Stimulated activated CD4-positive, alpha-beta T cell treated with anti-CD3 and anti-CD28 coated beads, Interleukin-15, amount 100 ng/mL, for 1 hour (primary cell): ENCODE measurements around the gene SPC24.
"Not testable (repeated sequence)": the region's sequence is repeated elsewhere in the genome, so short reads cannot be mapped to it uniquely, and the experiment has no call there.

Experiments used
- DNase-seq, 2 donors: peaks; one replicate each; pipeline ENCODE4 v3.0.0-alpha.2; 2020; ENCODE audit warnings: low read depth in 1 of 2, low spot score in 1 of 2

SPC24 gene

DNA sequence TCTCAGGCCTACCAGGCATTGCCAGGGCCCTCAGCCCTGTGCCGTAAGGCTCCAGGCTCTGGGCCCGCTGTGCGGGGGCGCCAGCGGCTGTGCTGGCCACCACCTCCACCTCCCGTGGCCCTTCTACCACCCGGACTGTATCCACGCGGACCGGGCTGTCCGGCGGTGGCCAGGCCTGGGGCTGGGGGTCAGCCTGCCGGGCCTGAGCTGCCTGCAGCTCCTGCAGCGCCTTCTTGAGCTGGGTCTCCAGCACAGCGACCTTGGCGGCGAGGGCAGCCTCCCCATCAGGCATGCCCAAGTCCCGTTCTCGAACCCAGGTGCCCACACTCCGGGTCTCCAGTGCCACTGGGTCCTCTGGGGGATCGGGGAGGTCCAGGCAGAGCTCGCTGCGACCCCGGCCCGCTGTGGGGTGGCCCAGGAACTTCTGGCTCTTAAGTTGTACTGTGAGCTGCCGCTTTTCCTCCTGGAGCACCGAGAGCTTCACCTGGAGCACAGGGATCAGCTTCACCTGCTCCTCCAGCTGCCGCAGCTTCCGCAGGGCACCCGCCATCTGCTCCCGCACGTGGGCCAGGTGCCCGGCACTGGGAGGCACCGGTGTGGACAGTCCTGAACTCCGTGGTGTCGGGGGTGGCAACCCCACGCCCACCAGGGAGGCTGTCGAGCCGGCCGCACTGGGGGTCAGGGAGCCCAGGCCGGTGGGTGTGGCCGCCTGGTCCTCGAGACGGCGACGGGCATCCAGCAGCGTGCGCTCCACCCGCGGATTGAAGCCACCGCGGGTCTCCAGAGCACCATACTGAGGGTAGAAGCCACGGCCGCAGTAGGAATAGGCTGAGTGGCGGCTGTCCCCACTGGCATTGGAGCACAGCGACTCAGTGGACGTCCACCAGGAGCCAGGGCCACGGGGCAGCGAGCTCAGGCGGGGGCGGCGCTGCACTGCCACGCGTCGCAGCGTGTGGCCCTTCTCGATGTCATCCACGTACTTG lies 37.7 kb upstream of the SPC24 start:
- DNase-seq, result no peak

DNA sequence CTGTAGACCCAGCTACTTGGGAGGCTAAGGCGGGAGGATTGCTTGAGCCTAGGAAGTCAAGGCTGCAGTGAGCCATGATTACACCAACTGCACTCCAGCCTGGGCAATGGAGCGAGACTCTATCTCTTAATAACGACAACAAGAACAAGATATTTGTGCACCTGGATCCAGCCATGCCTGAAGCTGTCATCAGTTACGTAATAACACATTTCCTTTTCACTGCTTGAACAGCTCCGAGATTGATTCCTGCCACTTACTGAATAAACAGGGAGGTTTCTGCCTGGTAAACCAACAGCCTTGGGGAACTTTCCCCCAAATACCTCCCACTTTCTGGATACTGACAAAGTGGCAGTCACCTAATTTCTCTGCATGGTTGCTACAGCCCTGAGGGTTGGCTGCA lies 36.4 kb upstream of the SPC24 start:
- no peak for DNase-seq

DNA sequence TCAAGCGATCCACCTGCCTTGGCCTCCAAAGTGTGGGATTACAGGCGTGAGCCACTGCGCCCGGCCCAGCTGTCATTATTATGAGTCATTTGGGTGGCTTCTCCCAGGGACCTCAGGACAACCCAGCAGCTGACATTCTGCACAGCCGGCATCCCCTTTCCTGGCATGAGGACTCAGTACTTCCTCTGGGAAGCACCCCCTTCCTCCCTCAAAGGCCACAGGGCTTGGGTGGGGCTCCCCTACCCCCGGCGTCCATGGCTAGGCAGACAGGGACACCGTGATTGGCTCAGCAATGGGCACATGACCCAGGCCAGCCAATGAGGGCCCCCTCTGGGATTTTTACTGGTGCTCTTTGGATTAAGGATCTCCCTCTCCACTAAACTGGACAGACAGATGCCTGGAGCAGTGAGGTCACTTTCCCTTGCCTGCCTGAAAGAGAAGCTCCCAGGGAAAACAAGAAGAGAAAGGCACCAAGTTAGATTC lies 35.7 kb upstream of the SPC24 start:
- no peak for DNase-seq

DNA sequence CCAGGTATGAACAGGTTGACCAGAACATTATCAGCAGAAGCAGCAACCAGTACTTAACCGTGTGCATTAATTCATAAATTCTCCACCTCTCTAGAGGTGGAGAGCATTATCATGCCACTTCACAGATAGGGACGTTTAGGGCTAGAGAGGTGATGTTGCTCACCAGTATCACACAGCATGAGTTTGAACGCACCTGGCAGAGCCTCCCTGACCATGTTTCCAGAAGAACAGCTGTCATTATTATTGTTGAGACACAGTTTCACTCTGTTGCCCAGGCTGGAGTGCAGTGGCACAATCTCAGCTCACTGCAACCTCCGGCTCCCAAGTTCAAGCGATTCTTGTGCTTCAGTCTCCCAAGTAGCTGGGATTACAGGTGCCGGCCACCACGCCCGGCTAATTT lies 34.9 kb upstream of the SPC24 start:
- no peak for DNase-seq

DNA sequence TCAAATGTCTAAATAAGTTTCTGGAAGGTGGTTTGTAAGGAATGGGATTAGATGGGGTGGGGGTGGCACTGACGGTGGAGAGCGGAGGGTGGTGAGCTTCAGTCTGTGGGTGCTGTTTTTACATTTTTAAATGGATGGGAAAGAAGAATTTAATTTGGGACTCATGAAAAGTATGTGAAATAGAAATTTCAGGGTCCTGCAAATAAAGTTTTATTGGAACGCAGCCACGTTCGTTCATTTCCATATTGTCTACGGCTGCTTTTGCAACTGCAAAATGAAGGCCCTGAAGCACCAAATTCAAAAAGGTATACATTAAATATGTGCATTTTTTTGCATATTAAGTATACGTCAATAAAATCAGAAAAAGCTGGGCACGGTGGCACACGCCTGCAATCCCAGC lies 31.9 kb upstream of the SPC24 start:
- no peak for DNase-seq

DNA sequence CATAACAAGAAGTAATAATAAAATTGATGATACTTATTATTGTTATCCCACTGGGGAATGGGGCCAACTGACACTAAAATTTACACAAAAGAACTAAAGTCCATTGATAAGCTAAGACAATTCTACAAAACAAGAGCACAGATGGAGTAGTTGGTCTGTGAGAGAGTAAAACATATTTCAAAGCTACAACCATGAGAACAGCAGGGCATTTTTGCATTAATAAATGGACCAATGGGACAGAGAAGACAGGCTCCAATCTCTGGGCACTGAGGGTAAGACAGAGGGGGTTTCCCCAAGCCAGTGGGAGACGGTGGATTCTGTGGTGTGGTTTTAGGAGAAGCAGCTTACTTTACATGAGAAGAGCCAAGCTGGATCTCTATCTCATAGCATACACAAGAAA lies 27.4 kb upstream of the SPC24 start:
- DNase-seq, result no peak

DNA sequence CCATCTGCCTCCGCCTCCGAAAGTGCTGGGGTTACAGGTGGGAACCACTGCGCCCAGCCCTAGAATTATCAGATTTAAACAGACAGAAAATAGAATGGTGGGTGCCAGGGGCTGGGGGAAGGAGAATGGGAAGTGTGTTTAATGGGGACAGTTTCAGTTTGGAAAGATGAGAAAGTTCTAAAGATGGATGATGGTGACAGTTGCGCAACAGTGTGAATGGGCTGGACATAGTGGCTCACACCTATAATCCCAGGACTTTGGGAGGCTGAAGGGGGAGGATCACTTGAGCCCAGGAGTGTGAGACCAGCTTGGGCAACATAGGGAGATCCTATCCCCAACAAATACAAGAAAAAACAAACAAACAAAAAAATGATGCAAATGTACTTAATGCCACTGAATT lies 25.9 kb upstream of the SPC24 start:
- DNase-seq, result no peak

DNA sequence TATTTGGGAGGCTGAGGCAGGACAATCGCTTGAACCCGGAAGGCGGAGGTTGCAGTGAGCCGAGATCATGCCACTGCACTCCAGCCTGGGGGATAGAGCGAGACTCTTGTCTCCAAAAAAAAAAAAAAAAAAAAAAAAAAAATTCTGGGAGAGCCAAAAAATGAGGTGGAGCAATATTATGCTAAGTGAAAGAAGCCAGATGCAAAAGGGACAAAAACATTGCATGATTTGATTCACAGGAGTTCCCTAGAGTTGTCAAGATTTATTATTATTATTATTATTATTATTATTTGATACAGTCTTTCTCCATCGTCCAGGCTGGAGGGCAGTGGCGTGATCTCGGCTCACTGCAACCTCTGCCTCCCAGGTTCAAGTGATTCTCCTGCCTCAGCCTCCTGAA lies 25.4 kb upstream of the SPC24 start:
- not testable (repeated sequence) for DNase-seq

DNA sequence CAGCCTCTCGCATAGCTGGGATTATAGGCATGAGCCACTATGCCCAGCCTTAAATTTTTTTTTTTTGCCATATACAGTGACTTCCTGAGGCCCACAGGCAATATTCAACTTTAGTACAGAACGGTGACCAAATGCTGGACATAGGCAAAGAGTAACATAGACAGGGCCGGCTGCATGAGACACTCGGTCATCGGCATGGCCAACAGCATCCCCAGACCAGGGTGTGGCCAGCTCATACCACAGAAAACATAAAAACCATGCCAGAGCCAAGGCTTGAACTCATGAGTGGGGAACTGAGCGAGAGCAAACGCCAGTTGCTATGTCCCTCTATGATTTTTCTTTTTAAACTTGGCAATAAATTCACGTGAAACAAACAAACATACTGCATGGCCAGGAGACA lies 24.8 kb upstream of the SPC24 start:
- no peak for DNase-seq

DNA sequence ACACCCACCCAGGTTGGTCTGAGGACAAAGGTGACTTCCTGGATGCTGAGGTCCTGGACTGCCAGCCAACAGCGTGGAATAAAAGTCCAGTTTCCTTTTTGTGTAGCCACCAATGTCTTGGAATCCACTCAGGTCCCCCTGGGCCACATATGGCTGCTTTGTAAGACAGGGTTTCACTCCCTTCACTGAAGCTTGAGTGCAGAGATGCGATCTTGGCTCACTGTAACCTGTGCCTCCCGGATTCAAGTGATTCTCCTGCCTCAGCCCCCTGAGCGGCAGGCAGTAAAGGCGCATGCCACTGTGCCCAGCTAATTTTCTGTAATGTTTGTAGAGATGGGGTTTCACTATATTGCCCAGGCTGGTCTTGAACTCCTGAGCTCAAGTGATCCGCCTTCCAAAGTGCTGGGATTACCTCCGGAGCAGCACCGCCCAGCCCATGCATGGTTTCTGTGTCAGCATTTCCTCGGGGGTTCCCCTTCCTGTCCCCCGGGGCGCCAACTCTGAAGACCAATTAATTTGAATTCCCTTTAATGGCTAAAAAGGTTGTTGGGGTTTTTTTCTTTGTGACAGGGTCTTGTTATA lies 24.2 kb upstream of the SPC24 start:
- no peak for DNase-seq

DNA sequence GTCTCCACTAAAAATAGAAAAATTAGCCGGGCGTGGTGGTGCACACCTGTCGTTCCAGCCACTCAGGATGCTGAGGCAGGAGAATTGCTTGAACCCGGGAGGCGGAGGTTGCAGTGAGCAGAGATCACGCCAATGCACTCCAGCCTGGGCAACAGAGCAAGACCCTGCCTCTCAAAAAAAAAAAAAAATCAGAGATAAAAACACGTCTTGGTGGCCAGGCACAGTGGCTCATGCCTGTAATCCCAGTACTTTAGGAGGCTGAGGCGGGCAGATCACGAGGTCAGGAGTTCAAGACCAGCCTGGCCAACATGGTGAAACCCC lies 23.5 kb upstream of the SPC24 start:
- DNase-seq, result not testable (repeated sequence)

DNA sequence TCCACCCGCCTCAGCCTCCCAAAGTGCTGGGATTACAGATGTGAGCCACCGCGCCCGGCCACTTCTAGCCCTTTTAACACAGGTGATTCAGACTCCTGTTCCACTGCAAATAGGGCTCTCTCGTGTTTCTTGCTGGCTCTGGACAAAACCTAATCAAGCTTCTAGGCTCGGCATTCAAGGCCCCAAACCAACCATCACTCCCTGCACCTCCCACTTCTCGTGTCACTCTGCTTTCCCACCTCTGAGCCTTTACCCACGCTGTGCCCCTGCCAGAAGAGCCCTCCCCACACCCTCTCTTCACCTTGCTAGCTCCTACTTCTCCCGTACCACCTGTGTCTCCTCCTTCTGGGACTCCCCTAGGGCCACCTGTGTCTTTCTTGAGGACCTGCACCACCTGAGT lies 22.0 kb upstream of the SPC24 start:
- DNase-seq, result no peak

DNA sequence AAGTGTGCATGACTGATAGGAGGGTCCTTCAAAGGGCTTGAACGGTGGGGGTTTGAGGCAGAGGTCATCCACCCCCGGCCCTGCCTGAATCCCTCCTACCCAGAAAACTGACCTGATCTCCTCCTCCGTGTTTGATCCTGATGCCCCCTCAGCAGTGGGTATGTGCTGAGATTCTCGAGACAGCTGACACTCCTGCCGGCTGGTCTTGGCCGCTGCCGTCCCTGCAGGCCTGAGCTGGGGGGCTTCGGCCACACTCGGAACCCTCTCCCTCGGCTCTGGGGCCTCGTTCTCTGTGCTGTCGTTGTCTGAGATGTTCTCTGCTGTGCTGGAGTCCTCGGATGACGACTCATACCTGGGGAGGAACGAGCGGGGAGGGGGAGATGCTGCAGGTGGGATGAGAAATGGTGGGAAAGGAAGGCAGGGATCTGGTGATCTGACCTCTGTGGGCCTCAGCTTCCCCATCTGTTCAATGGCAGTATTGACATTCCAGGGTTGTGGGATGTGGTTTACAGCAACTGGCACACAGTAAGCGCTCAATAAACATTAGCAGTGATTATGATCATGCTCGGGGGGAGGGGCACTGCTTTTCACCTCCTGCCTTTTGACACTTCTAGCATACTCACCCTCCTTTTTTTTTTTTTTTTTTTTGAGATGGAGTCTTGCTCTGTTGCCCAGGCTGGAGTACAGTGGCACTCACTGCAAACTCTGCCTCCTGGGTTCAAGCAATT lies 21.0 kb upstream of the SPC24 start:
- DNase-seq, result no peak

DNA sequence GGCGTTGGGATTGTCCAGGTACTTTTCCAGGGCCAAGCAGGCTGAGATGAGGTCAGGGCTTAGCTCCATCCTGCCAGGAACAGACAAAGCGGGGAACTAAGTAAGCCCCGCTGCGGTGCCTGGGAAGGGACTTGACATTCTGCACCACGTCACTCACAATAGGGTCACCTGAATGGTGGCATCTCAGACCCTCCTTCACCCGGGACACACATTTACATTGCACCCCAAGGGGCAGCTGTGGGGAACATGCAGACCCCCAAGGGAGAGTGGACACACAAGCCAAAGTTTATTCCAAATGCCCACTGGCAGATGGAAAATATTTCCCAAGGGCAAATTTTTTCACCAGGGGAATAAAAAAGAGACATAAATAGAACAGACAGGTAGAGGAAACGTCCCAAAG lies 20.3 kb upstream of the SPC24 start:
- DNase-seq, result no peak

DNA sequence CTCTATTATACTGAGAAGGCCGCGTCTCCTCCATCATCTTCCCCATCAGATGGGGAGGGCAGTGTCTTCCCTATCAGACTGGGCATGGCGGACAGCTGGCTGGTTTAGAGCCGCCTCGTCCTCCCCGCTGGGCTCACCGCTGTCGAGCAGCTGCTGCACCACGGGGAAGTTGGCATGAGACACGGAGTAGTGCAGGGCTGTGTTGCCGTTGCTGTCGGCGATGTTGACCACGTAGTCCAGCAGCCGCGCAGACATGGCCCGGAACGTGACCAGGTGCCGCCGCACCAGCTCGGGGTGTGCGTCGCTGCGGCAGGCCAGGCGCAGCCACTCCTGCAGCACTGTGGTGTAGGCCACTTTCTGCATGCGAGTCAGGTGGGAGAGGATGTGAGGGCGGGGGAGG lies 18.8 kb upstream of the SPC24 start:
- DNase-seq, result no peak

DNA sequence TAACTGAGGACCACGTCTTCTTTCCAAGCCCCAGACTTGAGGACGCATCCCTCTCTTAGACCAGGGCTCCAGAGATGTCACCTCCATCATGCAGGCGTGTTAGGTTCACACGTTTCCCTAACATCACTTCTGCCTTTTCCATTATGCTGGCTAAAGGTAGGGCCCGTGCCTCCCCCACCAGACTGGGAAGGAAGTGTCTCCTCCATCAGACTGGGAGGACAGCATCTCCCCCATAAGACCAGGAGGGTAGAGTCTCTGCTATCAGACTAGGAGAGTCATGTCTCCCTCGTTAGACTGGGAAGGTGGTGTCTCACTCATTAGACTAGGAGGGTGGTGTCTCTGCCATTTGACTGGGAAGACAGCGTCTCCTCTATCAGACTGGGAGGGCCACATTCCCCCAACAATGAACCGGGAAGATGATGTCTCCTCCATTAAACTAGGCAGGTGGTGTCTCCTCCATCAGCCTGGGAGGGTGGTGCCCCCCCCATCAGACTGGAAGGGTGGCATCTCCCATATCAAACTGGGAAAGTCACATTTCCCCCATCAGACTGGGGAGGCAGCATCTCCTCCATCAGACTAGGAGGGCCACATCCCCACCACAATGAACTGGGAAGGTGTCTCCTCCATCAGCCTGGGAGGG lies 18.1 kb upstream of the SPC24 start:
- DNase-seq, result no peak

DNA sequence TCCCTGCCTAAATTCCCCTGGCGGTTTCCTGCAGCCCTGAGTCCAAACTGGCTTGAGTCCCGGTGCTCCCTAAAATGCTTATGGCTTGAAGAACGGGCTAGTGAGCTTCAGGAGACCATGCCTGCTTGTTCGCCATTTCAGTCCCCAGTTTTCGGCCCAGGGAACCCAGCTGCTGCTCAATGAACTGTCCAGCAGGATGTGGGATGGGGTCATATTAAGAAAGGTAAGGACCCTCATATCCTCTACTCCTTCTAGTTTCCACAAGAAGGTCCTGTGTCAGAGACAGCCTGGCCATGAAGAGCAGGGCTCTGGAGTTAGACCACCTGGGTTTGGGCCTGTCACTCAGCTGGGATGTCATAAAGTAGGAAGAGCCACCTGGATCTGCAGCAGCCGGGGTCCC lies 17.0 kb upstream of the SPC24 start:
- no peak for DNase-seq

DNA sequence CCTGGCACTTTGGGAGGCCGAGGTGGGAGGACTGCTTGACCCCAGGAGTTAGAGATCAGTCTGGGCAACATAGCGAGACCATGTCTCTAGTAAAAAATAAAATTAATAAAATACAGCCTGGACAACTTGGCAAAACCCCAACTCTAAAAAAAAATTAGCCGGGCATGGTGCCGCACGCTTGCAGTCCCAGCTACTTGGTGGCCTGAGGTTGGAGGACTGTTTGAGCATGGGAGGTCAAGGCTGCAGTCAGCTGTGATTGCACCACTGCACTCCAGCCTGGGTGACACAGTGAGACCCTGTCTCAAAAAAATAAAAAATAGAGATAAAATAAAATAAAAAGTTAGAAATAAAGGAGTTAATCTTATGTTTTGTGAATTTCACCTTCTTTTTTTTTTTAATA lies 15.6 kb upstream of the SPC24 start:
- DNase-seq, result no peak

DNA sequence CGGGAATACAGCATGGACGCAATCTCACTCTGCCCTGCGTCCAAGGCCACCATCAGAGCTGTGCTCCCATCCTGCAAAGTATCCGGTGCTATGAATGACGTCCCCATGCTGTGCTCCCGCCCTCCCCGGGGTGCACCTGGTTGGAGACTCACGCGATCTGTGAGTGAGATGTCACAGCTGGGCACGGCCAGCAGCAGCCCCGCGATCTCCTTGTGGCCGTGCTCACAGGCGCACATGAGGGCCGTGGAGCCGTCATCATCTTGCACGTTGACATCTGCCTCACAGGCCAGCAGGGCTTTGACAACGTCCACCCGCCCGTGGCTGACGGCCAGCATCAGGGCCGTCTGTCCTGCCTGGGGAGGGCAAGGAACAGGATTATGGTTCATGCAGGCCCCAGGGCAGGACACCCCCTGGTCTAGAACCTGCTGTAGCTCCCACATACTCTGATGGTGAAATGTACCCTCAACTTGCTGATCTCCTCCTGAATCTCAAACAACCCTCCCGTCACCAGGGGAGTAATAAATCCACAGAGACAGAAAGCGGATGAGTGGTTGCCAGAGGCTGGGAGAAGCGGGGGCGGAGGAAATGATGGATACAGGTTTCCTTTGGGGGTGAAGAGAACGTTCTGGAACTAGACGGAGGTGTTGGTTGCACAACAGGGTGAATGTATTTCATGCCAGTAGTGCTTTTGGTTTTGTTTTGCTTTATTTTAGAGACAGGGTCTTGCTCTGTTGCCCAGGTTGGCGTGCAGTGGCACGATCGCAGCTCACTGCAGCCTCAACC lies 14.5 kb upstream of the SPC24 start:
- DNase-seq, result no peak

DNA sequence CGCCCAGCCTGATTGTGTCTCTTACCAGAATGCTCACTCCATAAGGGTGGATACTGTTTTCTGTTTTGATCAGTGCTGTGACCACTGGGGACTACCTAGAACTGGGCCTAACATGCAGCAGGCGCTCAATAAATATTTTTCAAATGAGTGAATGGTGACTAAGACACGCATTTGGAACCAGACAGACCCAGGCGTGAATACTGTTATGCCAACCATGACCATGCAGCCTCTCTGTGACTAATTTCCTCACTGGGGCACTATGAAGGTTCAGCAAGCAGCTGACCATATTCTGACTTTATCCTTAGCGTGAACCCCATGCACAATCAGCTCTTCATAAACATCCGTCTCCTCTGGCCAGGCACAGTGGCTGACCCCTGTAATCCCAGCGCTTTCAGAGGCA lies 13.0 kb upstream of the SPC24 start:
- DNase-seq, result no peak
